SK-N-SH (cell line): ENCODE results near the gene AMFR. TPM values are rescaled to one million over a fixed set of nuclear protein-coding genes. Genes with fewer than 3 reads are reported as not detected.

Source experiments
- CTCF ChIA-PET: fragments of 300-600, 350-600 bp; formaldehyde crosslinking; extraction: SDS; loops from one replicate; lab custom pipeline; 2021; lab: Yijun Ruan, JAX
- POLR2A ChIA-PET: fragments of 350-600 bp; sonication (Branson Sonifier 250); formaldehyde crosslinking; extraction: SDS; loops from one replicate; lab custom pipeline; 2020; ENCODE audit warnings: antibody characterized with exemption, inconsistent platforms; lab: Yijun Ruan, JAX
- DNase-seq: peaks from one replicate; pipeline ENCODE4 v3.0.0; 2012
- H2AFZ ChIP-seq: fragments of 200-600 bp; sonication (generic); 2 replicates; pipeline ENCODE4 v1.8.1; 2016; ENCODE audit warnings: antibody characterized with exemption, mild to moderate bottlenecking, low read depth
- H3F3A ChIP-seq: fragments of 200-600 bp; sonication (generic); replicated peaks from 2 replicates; pipeline ENCODE3; 2016; ENCODE audit warnings: antibody characterized with exemption, mild to moderate bottlenecking; ENCODE audit not compliant: insufficient read depth
- H3K27ac ChIP-seq, 2 experiments: fragments of 200-500 bp in 1 of 2; fragments of 200-600 bp in 1 of 2; sonication (Bioruptor generic) in 1 of 2; sonication (generic), shearing (Covaris generic) in 1 of 2; 2 replicates each; pipeline versions ENCODE4 v1.5.1 to v1.6.1; 2014 to 2016; ENCODE audit warnings: low read depth in 2 of 2, inconsistent platforms in 1 of 2, low read length in 1 of 2, mild to moderate bottlenecking in 1 of 2, mixed read lengths in 1 of 2
- H3K27me3 ChIP-seq: fragments of 200-600 bp; sonication (generic), shearing (Covaris generic); 2 replicates; pipeline ENCODE4 v1.6.1; 2016; ENCODE audit warnings: mixed run types; ENCODE audit not compliant: insufficient read depth
- H3K36me3 ChIP-seq, 2 experiments: fragments of 200-500 bp in 1 of 2; fragments of 200-600 bp in 1 of 2; sonication (Bioruptor generic) in 1 of 2; sonication (generic) in 1 of 2; replicated peaks in 1 of 2; 2 replicates each; pipeline versions ENCODE3 to v1.5.1; 2014 to 2016; ENCODE audit warnings: low read length in 1 of 2, mild to moderate bottlenecking in 1 of 2; ENCODE audit not compliant: insufficient read depth in 2 of 2, control insufficient read depth in 1 of 2
- H3K4me1 ChIP-seq, 2 experiments: fragments of 200-500 bp in 1 of 2; fragments of 200-600 bp in 1 of 2; sonication (Bioruptor generic) in 1 of 2; sonication (generic), shearing (Covaris generic) in 1 of 2; 2 replicates each; pipeline versions ENCODE4 v1.5.1 to v1.6.1; 2014 to 2016; ENCODE audit warnings: low read depth in 1 of 2, low read length in 1 of 2, mixed run types in 1 of 2; ENCODE audit not compliant: insufficient read depth in 2 of 2, control insufficient read depth in 1 of 2
- H3K4me2 ChIP-seq: fragments of 200-600 bp; sonication (generic), shearing (Covaris generic); 2 replicates; pipeline ENCODE4 v1.6.1; 2017; ENCODE audit warnings: mixed run types
- H3K4me3 ChIP-seq, 2 experiments: fragments of 200-500 bp in 1 of 2; fragments of 200-600 bp in 1 of 2; sonication (Bioruptor generic) in 1 of 2; sonication (generic), shearing (Covaris generic) in 1 of 2; 2 replicates each; pipeline versions ENCODE4 v1.5.1 to v1.8.1; 2014 to 2016; ENCODE audit warnings: low read depth in 2 of 2, inconsistent platforms in 1 of 2, low read length in 1 of 2, mild to moderate bottlenecking in 1 of 2, mixed read lengths in 1 of 2, moderate library complexity in 1 of 2
- H3K79me2 ChIP-seq: fragments of 200-600 bp; sonication (generic); 2 replicates; pipeline ENCODE4 v1.8.1; 2017; ENCODE audit warnings: mild to moderate bottlenecking; ENCODE audit not compliant: insufficient read depth
- H3K9ac ChIP-seq: fragments of 200-600 bp; sonication (generic); 2 replicates; pipeline ENCODE4 v1.6.1; 2017; ENCODE audit warnings: mixed run types
- H3K9me2 ChIP-seq: fragments of 200-600 bp; sonication (generic); 2 replicates; pipeline ENCODE4 v1.6.1; 2017; ENCODE audit warnings: mixed run types
- H3K9me3 ChIP-seq: fragments of 200-600 bp; sonication (generic); 2 replicates; pipeline ENCODE4 v1.6.1; 2017; ENCODE audit warnings: mixed run types, mild to moderate bottlenecking, moderate library complexity
- H4K20me1 ChIP-seq: fragments of 200-600 bp; sonication (generic); 2 replicates; pipeline ENCODE4 v1.6.1; 2017; ENCODE audit warnings: mild to moderate bottlenecking, mixed run types; ENCODE audit not compliant: insufficient read depth
- FOXM1 ChIP-seq: IDR thresholded peaks from 2 replicates; pipeline ENCODE4 v1.4.0; 2012; ENCODE audit warnings: low read depth, mild to moderate bottlenecking
- IRF3 ChIP-seq: fragments of 150-350 bp; IDR thresholded peaks from 2 replicates; pipeline ENCODE4 v1.6.1; 2016; ENCODE audit warnings: mild to moderate bottlenecking, low read depth, low read length
- JUND ChIP-seq: IDR thresholded peaks from 2 replicates; pipeline ENCODE4 v1.4.0; 2012
- MEF2A ChIP-seq: IDR thresholded peaks from 2 replicates; pipeline ENCODE4 v1.4.0; 2012; ENCODE audit warnings: low read depth, borderline replicate concordance
- NRF1 ChIP-seq: IDR thresholded peaks from 2 replicates; pipeline ENCODE4 v1.6.1; 2012; ENCODE audit warnings: low read depth, mild to moderate bottlenecking, low read length
- PBX3 ChIP-seq: IDR thresholded peaks from 2 replicates; pipeline ENCODE4; 2012
- RCOR1 ChIP-seq: fragments of 150-350 bp; IDR thresholded peaks from 2 replicates; pipeline ENCODE4 v1.6.1; 2017; ENCODE audit warnings: antibody characterized with exemption, low read length
- REST ChIP-seq: IDR thresholded peaks from 2 replicates; pipeline ENCODE4 v1.6.1; 2012; ENCODE audit warnings: mild to moderate bottlenecking, low read depth, low read length, moderate library complexity
- SIN3A ChIP-seq: IDR thresholded peaks from 2 replicates; pipeline ENCODE4 v1.6.1; 2012; ENCODE audit warnings: low read depth, mild to moderate bottlenecking, low read length, moderate library complexity, borderline replicate concordance
- SMC3 ChIP-seq: IDR thresholded peaks from 2 replicates; pipeline ENCODE4 v1.6.1; 2012; ENCODE audit warnings: low read depth, low read length, improper control_type of control experiment
- TAF1 ChIP-seq: IDR thresholded peaks from 2 replicates; pipeline ENCODE4 v1.6.1; 2012; ENCODE audit warnings: low read depth, mild to moderate bottlenecking, low read length, moderate library complexity, borderline replicate concordance
- TCF12 ChIP-seq: IDR thresholded peaks from 2 replicates; pipeline ENCODE4 v1.4.0; 2012
- ZBTB33 ChIP-seq: IDR thresholded peaks from 2 replicates; pipeline ENCODE4 v1.4.0; 2012; ENCODE audit warnings: low read depth, borderline replicate concordance
- WGBS: methylation state at CpG from one replicate; pipeline ENCODE4 v1.1.6; 2017; ENCODE audit warnings: low lambda C conversion rate; 5-methylcytosine and 5-hydroxymethylcytosine counted together
- polyA plus RNA-seq, 3 experiments: library from polyadenylated mRNA; depleted of rRNA; stranded (reverse); fragments of >200 nt; gene quantifications; 2 replicates each; pipeline ENCODE4 v1.2.3, GENCODE V29; 2012
- TF ChIP-seq, protein P1 (sequence below): IDR thresholded peaks from 2 replicates; pipeline ENCODE4 v1.4.0; 2012; ENCODE audit warnings: low read depth
- TF ChIP-seq, protein P2 (sequence below): IDR thresholded peaks from 2 replicates; pipeline ENCODE4 v1.4.0; 2012; ENCODE audit warnings: low read depth, borderline replicate concordance
- TF ChIP-seq, protein P3 (sequence below): fragments of 200-600 bp; sonication (generic); IDR thresholded peaks from 2 replicates; pipeline ENCODE4 v1.6.1; 2017; ENCODE audit warnings: antibody characterized with exemption, mild to moderate bottlenecking, moderate library complexity

Gene AMFR
- polyA plus RNA-seq, 1 of the 3 experiments (the other 2 are of a cell fraction) = 65.3 TPM

DNA sequence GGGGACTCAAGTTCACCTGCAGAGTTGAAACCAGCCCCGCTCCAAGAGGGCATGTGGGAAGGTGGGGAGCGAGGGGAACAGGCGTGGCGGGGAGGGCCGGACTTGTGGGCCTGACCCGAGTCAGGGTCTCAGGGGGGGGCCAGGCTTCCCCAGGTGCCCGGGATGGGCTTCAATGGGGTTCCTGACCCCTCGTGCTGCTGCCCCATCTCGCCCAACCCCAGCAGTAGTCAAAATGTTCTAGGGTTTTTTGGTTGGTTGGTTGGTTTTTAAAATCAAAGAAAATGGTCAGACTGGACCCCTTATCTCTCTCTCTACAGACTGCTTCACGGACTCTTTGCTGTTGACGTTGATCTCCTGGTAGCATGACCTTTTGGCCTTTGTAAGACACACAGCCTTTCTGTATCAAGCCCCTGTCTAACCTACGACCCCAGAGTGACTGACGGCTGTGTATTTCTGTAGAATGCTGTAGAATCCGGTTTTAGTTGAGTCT is 69.5 kb downstream of the AMFR start:
- Histone ChIP-seq H3F3A (no peaks in the 10 kb centered on the region), H3K4me2 (no peak overlapping the region), H3K4me1 (peaks cover 0 to 8% of the 10 kb centered on the region in 2 experiments; a peak in 2 of 4 replicates), H3K27ac (peak overlapping the region in 1 of 2 experiments; percentile 25; a peak in 1 of 4 replicates), H3K9ac (no peak overlapping the region), H3K27me3 (no peaks in the 10 kb centered on the region), H3K9me3 (no peaks in the 10 kb centered on the region), H3K79me2 (no peaks in the 10 kb centered on the region), H3K4me3 (no peak overlapping the region), H3K9me2 (no peaks in the 10 kb centered on the region), H3K36me3 (peaks cover 0 to 3% of the 10 kb centered on the region in 2 experiments), H4K20me1 (no peaks in the 10 kb centered on the region), H2AFZ (peak overlapping the region; percentile 41; the same call in 1 of the 2 replicates)
- 83% methylated on average over 13 of the region's 14 CpGs for WGBS
- POLR2A ChIA-PET = no interaction called here
- DNase-seq = peak; percentile 37
- CTCF ChIA-PET = interaction anchor here (0.7 to 2.7 kb wide), 43 partner anchors 8 to 891 kb away, joined by 3 to 50 read pairs (median 5); partner anchors contain the start of gene CES5A
- no peak for TF ChIP-seq IRF3
- TF ChIP-seq NRF1 = no peak
- TF ChIP-seq SMC3 = no peak
- no peak for TF ChIP-seq JUND
- no peak for TF ChIP-seq RCOR1
- TF ChIP-seq ZBTB33 = no peak

DNA sequence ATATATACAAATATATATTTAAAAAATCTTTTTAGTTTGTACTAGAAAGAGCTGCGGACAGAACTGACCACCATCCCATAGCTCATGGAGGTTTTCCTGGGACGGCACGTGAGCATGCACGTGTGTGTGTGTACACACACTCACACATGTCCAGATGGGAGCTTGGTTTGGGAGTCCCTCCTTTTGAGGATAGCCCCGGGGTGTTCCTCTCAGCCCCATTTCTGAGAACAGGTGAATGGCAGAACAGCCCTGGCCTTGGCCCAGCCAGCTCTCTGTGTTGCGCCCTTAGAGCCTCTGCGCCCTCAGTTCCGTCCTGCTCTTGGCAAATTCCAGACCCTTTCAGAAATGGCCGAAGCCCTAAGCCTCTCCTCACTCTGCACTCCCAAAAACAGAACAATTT is 70.1 kb downstream of the AMFR start:
- no peak overlapping the region for H3K27ac ChIP-seq
- CTCF ChIA-PET = interaction anchor here (0.7 to 2.7 kb wide), 8 partner anchors 14 to 890 kb away, joined by 3 to 42 read pairs (median 12); no protein-coding TSS in a partner anchor
- TF ChIP-seq TAF1 (no peak), FOXM1 (no peak), TCF12 (no peak), SIN3A (no peak), PBX3 (no peak), MEF2A (no peak), SMC3 (no peak), REST (no peak)
- TF ChIP-seq, protein P1, sequence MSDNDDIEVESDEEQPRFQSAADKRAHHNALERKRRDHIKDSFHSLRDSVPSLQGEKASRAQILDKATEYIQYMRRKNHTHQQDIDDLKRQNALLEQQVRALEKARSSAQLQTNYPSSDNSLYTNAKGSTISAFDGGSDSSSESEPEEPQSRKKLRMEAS = no peak
- TF ChIP-seq, protein P2, sequence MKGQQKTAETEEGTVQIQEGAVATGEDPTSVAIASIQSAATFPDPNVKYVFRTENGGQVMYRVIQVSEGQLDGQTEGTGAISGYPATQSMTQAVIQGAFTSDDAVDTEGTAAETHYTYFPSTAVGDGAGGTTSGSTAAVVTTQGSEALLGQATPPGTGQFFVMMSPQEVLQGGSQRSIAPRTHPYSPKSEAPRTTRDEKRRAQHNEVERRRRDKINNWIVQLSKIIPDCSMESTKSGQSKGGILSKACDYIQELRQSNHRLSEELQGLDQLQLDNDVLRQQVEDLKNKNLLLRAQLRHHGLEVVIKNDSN = no peak
- TF ChIP-seq, protein P3, sequence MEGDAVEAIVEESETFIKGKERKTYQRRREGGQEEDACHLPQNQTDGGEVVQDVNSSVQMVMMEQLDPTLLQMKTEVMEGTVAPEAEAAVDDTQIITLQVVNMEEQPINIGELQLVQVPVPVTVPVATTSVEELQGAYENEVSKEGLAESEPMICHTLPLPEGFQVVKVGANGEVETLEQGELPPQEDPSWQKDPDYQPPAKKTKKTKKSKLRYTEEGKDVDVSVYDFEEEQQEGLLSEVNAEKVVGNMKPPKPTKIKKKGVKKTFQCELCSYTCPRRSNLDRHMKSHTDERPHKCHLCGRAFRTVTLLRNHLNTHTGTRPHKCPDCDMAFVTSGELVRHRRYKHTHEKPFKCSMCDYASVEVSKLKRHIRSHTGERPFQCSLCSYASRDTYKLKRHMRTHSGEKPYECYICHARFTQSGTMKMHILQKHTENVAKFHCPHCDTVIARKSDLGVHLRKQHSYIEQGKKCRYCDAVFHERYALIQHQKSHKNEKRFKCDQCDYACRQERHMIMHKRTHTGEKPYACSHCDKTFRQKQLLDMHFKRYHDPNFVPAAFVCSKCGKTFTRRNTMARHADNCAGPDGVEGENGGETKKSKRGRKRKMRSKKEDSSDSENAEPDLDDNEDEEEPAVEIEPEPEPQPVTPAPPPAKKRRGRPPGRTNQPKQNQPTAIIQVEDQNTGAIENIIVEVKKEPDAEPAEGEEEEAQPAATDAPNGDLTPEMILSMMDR = no peak

More for the DNA sequence above, 70.1 kb downstream of the AMFR start:
- no peaks in the 10 kb centered on the region for H3K9me2 ChIP-seq
- H3K4me3 ChIP-seq = no peak overlapping the region
- no peaks in the 10 kb centered on the region for H3F3A ChIP-seq
- H3K36me3 ChIP-seq = no peaks in the 10 kb centered on the region
- no peak overlapping the region for H3K4me2 ChIP-seq
- peaks cover 0 to 8% of the 10 kb centered on the region in 2 experiments; a peak in 2 of 4 replicates for H3K4me1 ChIP-seq
- no peaks in the 10 kb centered on the region for H3K27me3 ChIP-seq
- H3K79me2 ChIP-seq = no peaks in the 10 kb centered on the region
- H4K20me1 ChIP-seq = no peaks in the 10 kb centered on the region
- WGBS = 89% methylated on average over 9 of the region's 9 CpGs
- no peak overlapping the region for H3K9ac ChIP-seq
- no peaks in the 10 kb centered on the region for H3K9me3 ChIP-seq
- peak; percentile 12 for DNase-seq
- POLR2A ChIA-PET = no interaction called here
- H2AFZ ChIP-seq = no peak overlapping the region
